A549 (cell line): ENCODE results near the gene TYW3.

Source experiments
- CBX2 ChIP-seq: fragments of 200-600 bp; sonication (generic); IDR thresholded peaks from 2 replicates; pipeline ENCODE4 v1.6.1; 2016; ENCODE audit warnings: low read depth, mild to moderate bottlenecking, borderline replicate concordance
- RCOR1 ChIP-seq: fragments of 150-350 bp; IDR thresholded peaks from 2 replicates; pipeline ENCODE4 v1.6.1; 2014; ENCODE audit warnings: antibody characterized with exemption, low read length, low read depth
- SREBF2 ChIP-seq: fragments of 450-650 bp; IDR thresholded peaks from 2 replicates; pipeline ENCODE4 v1.6.1; 2014; ENCODE audit warnings: mild to moderate bottlenecking, moderate library complexity
- TF ChIP-seq, protein P1 (sequence below): fragments of >200 bp; sonication (Bioruptor Twin); formaldehyde crosslinking; IDR thresholded peaks from 3 replicates; pipeline ENCODE4 v1.5.1; 2016

DNA sequence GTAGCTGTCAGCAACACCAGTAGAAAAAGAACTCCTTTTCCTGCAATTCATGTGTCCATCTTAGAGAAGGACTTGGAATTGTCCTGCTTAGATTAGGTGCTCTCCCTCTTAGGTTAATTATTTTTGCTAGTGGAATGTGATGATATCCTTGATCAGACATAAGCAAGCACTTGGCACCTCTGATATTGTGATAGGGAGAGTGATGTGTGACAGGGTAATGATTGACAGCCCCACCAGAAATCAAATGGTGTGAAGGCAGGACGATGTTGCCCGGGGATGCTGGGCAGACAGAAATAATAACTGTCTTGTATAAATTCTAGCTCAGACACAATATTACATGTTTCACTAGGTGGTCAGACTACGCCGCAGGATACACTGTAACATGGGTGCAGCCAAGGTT is 4.4 kb downstream of the TYW3 start:
- TF ChIP-seq RCOR1 (no peak), CBX2 (no peak), SREBF2 (no peak)
- TF ChIP-seq, protein P1, sequence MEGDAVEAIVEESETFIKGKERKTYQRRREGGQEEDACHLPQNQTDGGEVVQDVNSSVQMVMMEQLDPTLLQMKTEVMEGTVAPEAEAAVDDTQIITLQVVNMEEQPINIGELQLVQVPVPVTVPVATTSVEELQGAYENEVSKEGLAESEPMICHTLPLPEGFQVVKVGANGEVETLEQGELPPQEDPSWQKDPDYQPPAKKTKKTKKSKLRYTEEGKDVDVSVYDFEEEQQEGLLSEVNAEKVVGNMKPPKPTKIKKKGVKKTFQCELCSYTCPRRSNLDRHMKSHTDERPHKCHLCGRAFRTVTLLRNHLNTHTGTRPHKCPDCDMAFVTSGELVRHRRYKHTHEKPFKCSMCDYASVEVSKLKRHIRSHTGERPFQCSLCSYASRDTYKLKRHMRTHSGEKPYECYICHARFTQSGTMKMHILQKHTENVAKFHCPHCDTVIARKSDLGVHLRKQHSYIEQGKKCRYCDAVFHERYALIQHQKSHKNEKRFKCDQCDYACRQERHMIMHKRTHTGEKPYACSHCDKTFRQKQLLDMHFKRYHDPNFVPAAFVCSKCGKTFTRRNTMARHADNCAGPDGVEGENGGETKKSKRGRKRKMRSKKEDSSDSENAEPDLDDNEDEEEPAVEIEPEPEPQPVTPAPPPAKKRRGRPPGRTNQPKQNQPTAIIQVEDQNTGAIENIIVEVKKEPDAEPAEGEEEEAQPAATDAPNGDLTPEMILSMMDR, result no peak
